Kidney (tissue), 22 donors: ENCODE measurements around the gene TRIM62. TPM values are rescaled to one million over a fixed set of nuclear protein-coding genes. Genes with fewer than 3 reads are reported as not detected.

Experiments
- DNase-seq, 5 donors: peaks; one replicate each; pipeline ENCODE4 v3.0.0-alpha.2; 2013 to 2020
- FAIRE-seq: peaks from 2 replicates; lab custom pipeline; 2012; peaks lifted over from hg19 to GRCh38; lab: Jason Lieb, UNC
- H3K27ac ChIP-seq, 2 donors: one replicate each; pipeline ENCODE4 v1.7.0; 2013; ENCODE audit warnings: low read depth in 2 of 2, low read length in 2 of 2, inconsistent platforms in 1 of 2
- H3K27me3 ChIP-seq: one replicate; pipeline ENCODE4 v1.7.1; 2013; ENCODE audit warnings: low read length, inconsistent platforms; ENCODE audit not compliant: control insufficient read depth, insufficient read depth
- H3K36me3 ChIP-seq, 3 donors: one replicate each; pipeline versions ENCODE4 v1.7.0 to v1.7.1; 2013; ENCODE audit warnings: low read length in 3 of 3, control low read depth in 1 of 3, inconsistent platforms in 1 of 3; ENCODE audit not compliant: insufficient read depth in 3 of 3, control insufficient read depth in 2 of 3
- H3K4me1 ChIP-seq, 3 donors: one replicate each; pipeline versions ENCODE4 v1.7.0 to v1.7.1; 2013; ENCODE audit warnings: low read length in 3 of 3, inconsistent platforms in 1 of 3, low read depth in 1 of 3; ENCODE audit not compliant: control insufficient read depth in 2 of 3, insufficient read depth in 2 of 3
- H3K4me3 ChIP-seq, 3 donors: one replicate each; pipeline versions ENCODE4 v1.7.0 to v1.8.1; 2013; ENCODE audit warnings: low read length in 3 of 3, control low read depth in 1 of 3, inconsistent platforms in 1 of 3
- H3K9ac ChIP-seq, 3 donors: one replicate each; pipeline versions ENCODE4 v1.7.0 to v1.7.1; 2013; ENCODE audit warnings: low read length in 3 of 3, control low read depth in 1 of 3, inconsistent platforms in 1 of 3
- H3K9me3 ChIP-seq, 3 donors: one replicate each; pipeline versions ENCODE4 v1.7.0 to v1.7.1; 2013; ENCODE audit warnings: low read length in 3 of 3, control low read depth in 1 of 3, inconsistent platforms in 1 of 3; ENCODE audit not compliant: control insufficient read depth in 2 of 3, insufficient read depth in 1 of 3
- CTCF ChIP-seq: IDR thresholded peaks from 3 replicates; pipeline ENCODE4 v1.5.1; 2012; ENCODE audit warnings: mild to moderate bottlenecking, moderate library complexity, borderline replicate concordance; ENCODE audit not compliant: insufficient read depth; ENCODE audit errors: extremely low read depth
- intact Hi-C: fragments of 100-400 bp; cut with DNase I; formaldehyde crosslinking; loops from one replicate; pipeline ENCODE4 v1.11.1; 2022
- long read RNA-seq, 10 donors: library from polyadenylated mRNA in 1 of 10; unstranded in 1 of 10; transcript quantifications; one replicate each; pipeline ENCODE4 v2.0.0 and lab custom pipeline, GENCODE V29; 2021 to 2026
- polyA plus RNA-seq: library from polyadenylated mRNA; stranded (reverse); fragments of 350-450 nt; fragmentation: Illumina TruSeq; extraction: RNeasy Lipid Tissue Mini Kit (QIAGEN cat#74804); gene quantifications from one replicate; pipeline ENCODE4 v1.2.3, GENCODE V29; 2014; ENCODE audit warnings: low read depth, low replicate concordance; ENCODE audit not compliant: insufficient read depth
- total RNA-seq: library from RNA; stranded (reverse); fragmentation: NEBNext Ultra II Directional; extraction: Animal tissue kit (Norgen Biotek cat#: 25700); gene quantifications from one replicate; pipeline ENCODE4 v1.2.1, GENCODE V29; 2021
- donor health status: control.
- donor health status: control.
- donor health status: control.
- donor health status: control.
- donor health status: control.
- donor health status: DM: yes; HTN: yes; CAD: no.
- donor health status: Normal renal cell carcinoma (clear cell type).

Gene TRIM62
- total RNA-seq: 6.2 TPM
- 3.2 TPM for polyA plus RNA-seq
- long read RNA-seq, donor 1, partial matches to known transcripts: 5 of 6 reads
- long read RNA-seq, donor 1, other reads (novel, unspliced or antisense): 0 of 6 reads
- long read RNA-seq, donor 2, partial matches to known transcripts: 0 of 1 reads
- long read RNA-seq, donor 2, other reads (novel, unspliced or antisense): 0 of 1 reads
- long read RNA-seq, donor 3, partial matches to known transcripts: 0 of 2 reads
- long read RNA-seq, donor 3, other reads (novel, unspliced or antisense): 0 of 2 reads
- long read RNA-seq, donor 4, partial matches to known transcripts: 0 of 1 reads
- long read RNA-seq, donor 4, other reads (novel, unspliced or antisense): 0 of 1 reads
- long read RNA-seq, donor 5: 0 reads
- long read RNA-seq, donor 6: 0 reads
- long read RNA-seq, donor 7, partial matches to known transcripts: 1 of 6 reads
- long read RNA-seq, donor 7, other reads (novel, unspliced or antisense): 4 of 6 reads
- long read RNA-seq, donor 8, partial matches to known transcripts: 0 of 1 reads
- long read RNA-seq, donor 8, other reads (novel, unspliced or antisense): 0 of 1 reads
- long read RNA-seq, donor 9, partial matches to known transcripts: 18 of 18 reads
- long read RNA-seq, donor 9, other reads (novel, unspliced or antisense): 0 of 18 reads
- long read RNA-seq, donor 10, partial matches to known transcripts: 43 of 49 reads
- long read RNA-seq, donor 10, other reads (novel, unspliced or antisense): 5 of 49 reads

GRCh38 chr1:33181921-33182341 is at the start of gene TRIM62:
Gene TRIM62, minus strand, starts transcription at chr1:33182043. Its CDS starts 611 bp downstream, at chr1:33181432.
- H3K9ac ChIP-seq: peak within 1 kb of the TSS in 1 of 3 donors; percentile 45
- intact Hi-C loops: no loop called here
- H3K4me1 ChIP-seq: peaks cover 0 to 17% (median 9%) of the 10 kb centered on the region in 3 donors
- H3K4me3 ChIP-seq: peak within 1 kb of the TSS; percentile 60 to 70 (median 66)
- peak within 1 kb of the TSS; percentile 13 to 29 for H3K27ac ChIP-seq
- no peaks in the 10 kb centered on the region for H3K9me3 ChIP-seq
- H3K27me3 ChIP-seq: no peaks in the 10 kb centered on the region
- no peak for TF ChIP-seq CTCF
- FAIRE-seq (no peak), DNase-seq (peak; percentile 91 to 97 (median 96))
- H3K36me3 ChIP-seq: no peaks in the 10 kb centered on the region

GRCh38 chr1:33231166-33231565 is 49.3 kb upstream of the TRIM62 start:
- Histone ChIP-seq H3K9me3 (no peaks in the 10 kb centered on the region), H3K4me1 (peaks cover 4 to 14% (median 6%) of the 10 kb centered on the region in 3 donors), H3K4me3 (no peak overlapping the region), H3K27me3 (no peaks in the 10 kb centered on the region), H3K36me3 (no peaks in the 10 kb centered on the region), H3K27ac (no peak overlapping the region), H3K9ac (no peak overlapping the region)
- DNase-seq (no peak), FAIRE-seq (no peak)
- no peak for TF ChIP-seq CTCF
- intact Hi-C loops: no loop called here

GRCh38 chr1:33228935-33229487 is 47.2 kb upstream of the TRIM62 start:
- no peak overlapping the region for H3K27ac ChIP-seq

More at GRCh38 chr1:33228935-33229487, 47.2 kb upstream of the TRIM62 start:
- Histone ChIP-seq H3K9ac (no peak overlapping the region), H3K36me3 (no peaks in the 10 kb centered on the region), H3K27me3 (no peaks in the 10 kb centered on the region), H3K9me3 (peaks cover 0 to 7% (median 0%) of the 10 kb centered on the region in 3 donors), H3K4me1 (peaks cover 0 to 4% (median under 1%) of the 10 kb centered on the region in 3 donors), H3K4me3 (no peak overlapping the region)
- peak in 2 of 5 donors; percentile 40 to 82 for DNase-seq
- intact Hi-C loops: no loop called here
- no peak for TF ChIP-seq CTCF
- FAIRE-seq: no peak
